Right ventricle myocardium superior (tissue), 1 donor: ENCODE data around the gene ZBTB18. TPM values are rescaled to one million over a fixed set of nuclear protein-coding genes. Genes with fewer than 3 reads are reported as not detected.

Experiments used
- ATAC-seq: fragments of 200-7000 bp; cut with Tn5 transposase; one replicate; pipeline ENCODE4 v1.9.1; 2020; ENCODE audit warnings: mild to moderate bottlenecking; ENCODE audit not compliant: poor library complexity
- DNase-seq: peaks from one replicate; pipeline ENCODE4 v3.0.0-alpha.2; 2020
- intact Hi-C: fragments of 100-400 bp; cut with DNase I; formaldehyde crosslinking; loops from one replicate; pipeline ENCODE4 v1.11.2; 2022
- total RNA-seq: library from RNA; stranded (reverse); fragmentation: NEBNext Ultra II Directional; extraction: Animal tissue kit (Norgen Biotek cat#: 25700); gene quantifications from one replicate; pipeline ENCODE4 v1.2.1, GENCODE V29; 2021
- donor health status: DM: no; HTN: yes; CAD: no; lungs with severe emphysema.

The ZBTB18 gene
- total RNA-seq, 1 donor from 2014 or later = 29.9 TPM

- intact Hi-C loops = no loop called here
- DNase-seq (no peak), ATAC-seq (no peak)
These were observed 3.3 kb downstream of the ZBTB18 start for GRCh38 chr1:244054247-244054923.

- intact Hi-C loops = no loop called here
- ATAC-seq (no peak), DNase-seq (no peak)
These were observed 3.8 kb downstream of the ZBTB18 start for GRCh38 chr1:244054924-244055263.

- intact Hi-C loops = no loop called here
- no peak for ATAC-seq
- no peak for DNase-seq
These were observed 5.5 kb downstream of the ZBTB18 start for GRCh38 chr1:244056577-244056976.

- intact Hi-C loops = no loop called here
- DNase-seq (no peak), ATAC-seq (no peak)
These were observed 6.6 kb downstream of the ZBTB18 start for GRCh38 chr1:244057474-244058385.

- ATAC-seq = no peak
- intact Hi-C loops = no loop called here
- no peak for DNase-seq
These were observed 9.0 kb downstream of the ZBTB18 start for GRCh38 chr1:244060117-244060516.

- ATAC-seq (no peak), DNase-seq (no peak)
- intact Hi-C loops = no loop called here
These were observed 9.6 kb downstream of the ZBTB18 start for GRCh38 chr1:244060686-244061085.

- DNase-seq = no peak
- no peak for ATAC-seq
These were observed 11.2 kb downstream of the ZBTB18 start for GRCh38 chr1:244062156-244062725.

GRCh38 chr1:244063498-244063897, 12.4 kb downstream of the ZBTB18 start:
- intact Hi-C loops = no loop called here
- no peak for DNase-seq
- no peak for ATAC-seq

More at GRCh38 chr1:244062156-244062725, 11.2 kb downstream of the ZBTB18 start:
- intact Hi-C loops = no loop called here

- ATAC-seq (no peak), DNase-seq (no peak)
- intact Hi-C loops = no loop called here
These were observed 13.5 kb downstream of the ZBTB18 start for GRCh38 chr1:244064621-244065020.

- ATAC-seq (no peak), DNase-seq (no peak)
- intact Hi-C loops = no loop called here
These were observed 14.1 kb downstream of the ZBTB18 start for GRCh38 chr1:244065063-244065793.

- intact Hi-C loops = no loop called here
- ATAC-seq = peak; percentile 52
- no peak for DNase-seq
These were observed 14.9 kb downstream of the ZBTB18 start for GRCh38 chr1:244065960-244066388.

GRCh38 chr1:244066954-244067716, 16.1 kb downstream of the ZBTB18 start:
- ATAC-seq (no peak), DNase-seq (no peak)
- intact Hi-C loops = no loop called here

- DNase-seq = no peak
- intact Hi-C loops = no loop called here
- no peak for ATAC-seq
These were observed 16.8 kb downstream of the ZBTB18 start for GRCh38 chr1:244067893-244068292.

GRCh38 chr1:244068567-244068966, 17.5 kb downstream of the ZBTB18 start:
- DNase-seq (no peak), ATAC-seq (no peak)
- intact Hi-C loops = no loop called here

- no peak for ATAC-seq
These were observed 18.3 kb downstream of the ZBTB18 start for GRCh38 chr1:244069326-244069898.

GRCh38 chr1:244074559-244075171, 23.6 kb downstream of the ZBTB18 start:
- DNase-seq (no peak), ATAC-seq (no peak)
- intact Hi-C loops = no loop called here

More at GRCh38 chr1:244069326-244069898, 18.3 kb downstream of the ZBTB18 start:
- no peak for DNase-seq
- intact Hi-C loops = no loop called here

- intact Hi-C loops = no loop called here
- DNase-seq (no peak), ATAC-seq (no peak)
These were observed 24.2 kb downstream of the ZBTB18 start for GRCh38 chr1:244075247-244075722.
